Inferior parietal cortex (tissue), 1 donor: ENCODE results near the gene FAIM.
"Not testable (repeated sequence)": the region's sequence is repeated elsewhere in the genome, so short reads cannot be mapped to it uniquely, and the experiment has no call there.

Experiments used
- DNase-seq: peaks from one replicate; pipeline ENCODE4 v3.0.0-alpha.2; 2016; ENCODE audit errors: extremely low spot score

FAIM gene

GRCh38 chr3:138608322-138609135 is at the start of gene FAIM:
Gene FAIM, plus strand, starts transcription at chr3:138608771. Its CDS starts 10,956 bp downstream, at chr3:138619727.
- peak; percentile 62 for DNase-seq

DNA sequence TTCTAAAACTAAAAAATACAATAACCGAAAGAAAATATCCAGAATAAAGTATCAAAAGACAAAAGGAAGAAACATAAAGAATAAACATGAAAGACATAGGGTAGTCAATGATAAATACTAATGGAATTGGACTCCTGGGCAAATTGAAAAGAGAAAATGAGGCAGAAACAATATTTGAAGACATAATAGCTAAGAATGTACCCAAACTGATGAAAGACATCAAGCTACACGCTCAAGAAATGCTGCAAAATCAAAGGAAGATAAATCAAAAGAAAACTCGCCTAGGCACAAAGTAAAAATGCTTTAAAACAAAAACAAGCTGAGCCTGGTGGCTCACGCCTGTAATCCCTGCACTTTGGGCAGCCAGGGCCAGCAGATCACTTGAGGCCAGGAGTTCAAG is 49.4 kb upstream of the FAIM start:
- no peak for DNase-seq

GRCh38 chr3:138560501-138560900 is 48.1 kb upstream of the FAIM start:
- DNase-seq, result no peak

- DNase-seq, result not testable (repeated sequence)
Observed at GRCh38 chr3:138562902-138563301, 45.7 kb upstream of the FAIM start.

- DNase-seq, result not testable (repeated sequence)
Observed at GRCh38 chr3:138566293-138566692, 42.3 kb upstream of the FAIM start.

- no peak for DNase-seq
Observed at GRCh38 chr3:138567403-138567802, 41.2 kb upstream of the FAIM start.

GRCh38 chr3:138569090-138569489 is 39.5 kb upstream of the FAIM start:
- DNase-seq, result no peak

DNA sequence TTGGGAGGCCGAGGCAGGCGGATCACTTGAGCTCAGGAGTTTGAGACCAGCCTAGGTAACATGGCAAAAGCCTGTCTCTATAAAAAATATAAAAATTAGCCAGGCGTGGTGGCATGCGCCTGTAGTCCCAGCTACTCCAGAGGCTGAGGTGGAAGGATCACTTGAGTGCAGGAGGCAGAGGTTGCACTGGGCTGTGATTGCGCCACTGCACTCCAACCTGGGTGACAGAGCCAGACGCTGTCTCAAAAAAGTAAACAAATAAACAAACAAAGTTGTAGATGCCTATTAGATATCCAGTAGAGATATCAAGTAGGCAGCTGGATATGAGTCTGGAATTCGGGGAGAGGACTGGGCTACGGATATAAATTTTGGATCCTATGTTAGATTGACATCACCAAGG is 38.9 kb upstream of the FAIM start:
- DNase-seq, result not testable (repeated sequence)

GRCh38 chr3:138573138-138573537 is 35.4 kb upstream of the FAIM start:
- DNase-seq, result no peak

- DNase-seq, result no peak
Observed at GRCh38 chr3:138578141-138578540, 30.4 kb upstream of the FAIM start.

DNA sequence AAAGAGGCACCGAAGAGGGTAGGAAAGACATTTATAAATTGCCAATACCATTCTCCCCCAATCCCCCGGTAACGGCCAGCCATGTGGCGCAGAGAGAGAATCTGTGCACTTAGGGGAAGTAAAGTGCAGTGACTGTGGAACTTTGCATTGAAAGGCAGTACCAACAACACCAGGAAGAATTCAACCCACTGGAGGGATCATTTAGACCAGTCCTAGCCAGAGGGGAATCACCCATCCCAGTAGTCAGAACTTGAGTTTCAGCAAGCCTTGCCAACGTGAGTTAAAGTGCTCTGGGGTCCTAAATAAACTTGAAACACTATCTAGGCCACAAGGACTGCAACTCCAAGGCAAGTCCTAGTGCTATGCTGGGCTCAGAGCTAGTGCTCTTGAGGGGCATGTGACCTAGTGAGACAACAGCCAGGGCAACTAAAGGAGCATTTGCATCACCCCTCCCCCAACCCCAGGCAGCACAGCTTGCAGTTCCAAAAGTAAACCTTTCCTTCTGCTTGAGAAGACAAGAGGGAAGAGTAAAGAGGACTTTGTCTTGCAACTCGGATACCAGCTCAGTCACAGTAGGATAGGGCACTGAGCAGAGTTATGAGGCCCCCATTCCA is 29.5 kb upstream of the FAIM start:
- DNase-seq, result no peak

- no peak for DNase-seq
Observed at GRCh38 chr3:138587374-138587773, 21.2 kb upstream of the FAIM start.

DNA sequence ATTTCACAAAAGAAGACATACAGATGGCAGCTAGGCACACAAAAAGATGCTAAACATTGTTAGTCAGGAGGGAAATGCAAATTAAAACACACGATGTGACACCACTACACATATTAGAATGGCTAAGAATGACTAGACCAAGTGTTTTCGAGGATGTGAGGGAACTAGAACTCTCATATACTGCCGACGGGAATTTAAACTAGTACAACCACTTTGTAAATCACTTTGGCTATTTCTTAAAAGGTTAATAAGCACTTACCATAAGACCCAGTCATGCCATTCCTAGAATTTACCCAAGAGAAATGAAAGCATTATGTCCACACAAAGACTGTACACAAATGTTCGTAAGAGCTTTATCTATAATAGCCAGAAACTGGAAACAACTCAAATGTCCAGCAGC is 20.1 kb upstream of the FAIM start:
- no peak for DNase-seq

GRCh38 chr3:138591392-138591791 is 17.2 kb upstream of the FAIM start:
- no peak for DNase-seq

DNA sequence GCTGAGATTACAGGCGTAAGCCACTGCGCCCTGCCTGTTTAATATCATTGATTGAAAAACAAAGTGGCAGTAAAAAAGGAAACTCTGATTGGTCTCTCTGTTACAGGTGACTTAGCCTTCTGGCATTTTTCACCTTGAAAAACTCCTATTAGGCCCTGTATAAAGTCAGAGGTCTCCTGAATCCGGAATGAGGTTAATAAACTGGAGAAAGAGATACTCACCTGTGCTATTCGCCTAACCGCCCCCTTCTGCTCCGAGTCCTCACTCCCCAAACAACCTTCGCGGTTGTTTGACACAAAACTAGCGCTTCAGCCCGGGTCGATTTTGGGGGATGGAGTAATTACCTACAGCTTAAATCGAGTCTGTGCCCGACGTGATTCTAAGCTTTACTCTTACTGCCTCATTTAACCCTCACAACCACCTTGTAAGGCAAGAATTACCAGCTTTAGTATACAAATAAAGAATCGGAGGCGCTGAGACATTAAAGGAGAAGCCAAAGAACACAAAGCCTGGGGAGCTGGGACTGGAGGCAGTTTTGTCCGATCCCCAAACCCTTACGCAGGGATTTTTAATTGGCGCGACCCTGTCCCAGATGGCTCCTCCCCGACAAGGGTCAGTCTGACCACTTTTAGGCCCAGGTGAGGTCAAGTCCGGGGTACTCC is 15.0 kb upstream of the FAIM start:
- DNase-seq, result no peak

DNA sequence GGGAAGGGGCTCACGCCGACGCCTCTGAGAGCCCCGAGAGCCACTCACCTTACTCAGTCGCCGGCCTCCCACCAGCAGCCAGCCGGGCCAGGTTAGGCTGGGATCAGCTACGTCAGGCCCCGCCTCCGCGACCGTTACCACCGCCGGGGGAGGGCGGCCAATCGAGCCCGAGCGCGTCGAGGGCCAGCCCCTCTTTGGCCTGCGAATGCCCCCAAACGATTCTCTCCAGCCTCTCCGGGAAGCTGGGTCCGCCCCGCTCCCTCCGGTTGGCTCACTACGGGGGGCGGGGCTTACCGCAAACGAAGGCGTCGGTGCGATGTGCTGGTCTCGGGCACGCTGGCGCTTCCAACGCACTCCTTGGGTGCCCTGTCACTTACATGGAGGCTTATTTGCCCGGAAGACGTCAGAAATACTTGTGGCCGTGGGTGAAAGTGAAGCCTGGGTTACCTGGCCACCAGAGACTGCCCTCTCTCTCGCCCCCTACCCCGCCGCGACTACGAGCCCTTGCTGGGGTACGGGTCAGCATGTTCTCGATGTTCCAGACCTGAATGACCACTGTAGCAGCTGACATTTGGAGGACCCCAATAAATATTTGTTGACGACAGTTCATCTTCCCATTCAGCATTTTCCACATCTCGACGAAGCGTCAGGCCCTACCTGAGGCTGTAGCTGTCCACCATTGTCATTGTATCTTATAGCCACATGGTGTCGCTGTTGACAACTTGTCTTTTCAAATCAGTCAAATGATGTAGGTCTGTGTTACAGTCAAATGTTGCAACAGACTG is 14.2 kb upstream of the FAIM start, which contains the start of gene CEP70:
CEP70 (minus strand) TSS at position 111 of the 785 bp plus-strand sequence. CDS start 21,333 bp downstream, outside the sequence.
- peak; percentile 91 for DNase-seq

DNA sequence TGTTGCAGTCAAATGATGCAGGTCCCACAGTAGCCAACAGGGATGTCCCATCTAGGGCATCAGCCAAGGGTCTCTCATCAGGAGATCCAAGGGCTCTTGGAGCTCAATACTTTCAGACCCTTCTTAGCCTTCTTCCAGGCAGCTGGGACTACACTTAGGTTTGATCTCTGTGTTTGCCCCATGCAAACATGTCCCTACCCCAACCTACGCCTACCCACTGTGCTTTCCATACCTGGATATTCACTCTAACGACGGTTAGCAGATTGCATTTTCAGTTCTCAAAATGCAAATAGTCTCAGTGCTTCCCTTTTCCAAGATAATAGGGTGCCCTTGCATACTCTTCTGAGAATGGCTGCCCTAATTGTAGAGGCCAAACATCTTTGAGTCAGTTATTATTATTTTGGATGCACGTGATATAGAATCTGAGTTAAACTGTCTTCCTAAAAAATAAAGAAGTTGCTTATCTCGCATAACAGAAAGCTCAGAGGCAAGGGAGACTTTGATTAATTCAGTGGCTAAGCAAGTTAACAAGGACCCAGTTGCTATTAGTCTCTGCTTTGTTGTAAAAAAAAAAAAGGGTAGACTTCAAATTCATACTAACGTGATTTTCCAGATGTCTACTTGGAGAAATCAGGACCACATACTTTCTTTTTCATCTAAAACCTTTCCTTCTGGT is 13.5 kb upstream of the FAIM start:
- DNase-seq, result no peak

GRCh38 chr3:138597186-138597976 is 11.2 kb upstream of the FAIM start:
- not testable (repeated sequence) for DNase-seq

DNA sequence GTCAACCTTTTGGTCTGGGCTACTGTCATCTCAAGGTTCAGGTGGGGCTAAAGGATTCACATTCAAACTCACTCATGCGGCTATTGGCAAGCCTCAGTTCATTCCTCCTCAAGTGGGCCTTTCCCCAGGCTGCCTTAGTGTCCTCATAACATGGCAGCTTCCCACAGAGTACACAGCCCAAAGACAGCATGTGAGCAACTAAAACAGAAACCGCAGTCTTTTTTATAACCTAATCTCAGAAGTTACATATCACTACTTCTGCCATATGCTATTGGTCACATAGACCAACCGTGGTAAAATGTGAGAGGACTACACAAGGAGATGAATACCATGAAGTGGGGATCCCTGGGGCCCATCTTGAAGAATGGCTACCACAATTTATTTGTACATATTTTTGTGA is 10.0 kb upstream of the FAIM start:
- DNase-seq, result no peak

- DNase-seq, result no peak
Observed at GRCh38 chr3:138600100-138600745, 8.3 kb upstream of the FAIM start.
